AG10803 (cell line): ENCODE data around the gene TBC1D16.

Experiments used
- DNase-seq: peaks from one replicate; pipeline ENCODE4 v3.0.0; 2010; ENCODE audit warnings: low read depth
- H3K4me3 ChIP-seq: 2 replicates; pipeline ENCODE4 v1.5.1; 2011; ENCODE audit warnings: mild to moderate bottlenecking, low read length, control low read depth
- CTCF ChIP-seq: conservative IDR thresholded peaks from 2 replicates; pipeline ENCODE4 v1.5.1; 2011; ENCODE audit warnings: mild to moderate bottlenecking, low read length, control low read depth, inconsistent platforms

TBC1D16 gene

GRCh38 chr17:79888811-79889634 is 146.6 kb downstream of the TBC1D16 start:
- no peak for DNase-seq
- TF ChIP-seq CTCF, result no peak
- no peak overlapping the region for H3K4me3 ChIP-seq

- TF ChIP-seq CTCF, result no peak
- no peak overlapping the region for H3K4me3 ChIP-seq
- no peak for DNase-seq
Measured at GRCh38 chr17:79888009-79888540, 147.6 kb downstream of the TBC1D16 start.

DNA sequence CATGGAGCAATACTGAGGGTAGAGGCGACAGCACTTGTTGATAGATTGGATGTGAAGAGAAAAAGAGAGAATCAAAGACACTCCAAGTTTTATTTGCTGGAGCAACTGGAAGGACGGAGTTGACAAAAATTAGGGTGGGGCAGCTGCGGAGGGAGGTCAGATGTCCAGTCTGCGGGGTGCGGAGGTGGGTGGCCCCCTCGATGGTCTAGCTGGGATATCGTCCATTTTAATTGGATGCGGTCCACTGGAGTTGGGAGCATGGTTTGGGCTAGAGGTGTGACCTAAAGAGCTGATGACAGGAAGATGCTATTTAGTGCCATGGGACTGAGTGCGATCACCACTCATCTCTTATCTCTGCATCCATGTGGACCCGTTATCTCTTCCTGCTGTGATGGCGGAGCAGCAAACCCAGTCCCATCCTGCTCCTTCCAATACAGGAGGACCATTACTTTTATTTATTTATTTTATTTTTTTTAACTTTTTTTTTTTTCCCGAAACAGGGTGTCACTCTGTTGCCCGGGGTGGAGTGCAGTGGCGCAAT is 148.2 kb downstream of the TBC1D16 start:
- TF ChIP-seq CTCF, result no peak
- no peak overlapping the region for H3K4me3 ChIP-seq
- DNase-seq, result no peak

DNA sequence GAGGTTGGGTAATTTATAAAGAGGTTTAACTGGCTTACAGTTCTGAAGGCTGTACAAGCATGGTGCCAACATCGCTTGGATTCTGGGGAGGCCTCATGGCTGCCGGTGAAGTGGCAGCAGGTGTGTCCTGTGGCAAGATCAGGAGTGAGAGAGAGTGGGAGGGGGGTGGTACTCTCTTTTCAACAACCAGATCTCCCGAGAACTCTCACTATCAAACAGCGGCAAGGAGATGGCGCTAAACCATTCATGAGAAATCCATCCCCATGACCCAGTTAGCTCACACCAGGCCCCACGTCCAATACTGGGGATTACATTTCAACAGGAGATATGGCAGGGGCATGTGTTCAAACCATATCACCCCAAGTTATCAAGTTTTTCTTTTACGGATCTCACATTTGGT is 152.5 kb downstream of the TBC1D16 start:
- no peak for DNase-seq

More for the DNA sequence above, 152.5 kb downstream of the TBC1D16 start:
- no peak for TF ChIP-seq CTCF
- no peak overlapping the region for H3K4me3 ChIP-seq
